ENCODE data around the gene LRRC10B. TPM values are rescaled to one million over a fixed set of nuclear protein-coding genes. Genes with fewer than 3 reads are reported as not detected.
A peak's percentile ranks its signal among the peaks of the same experiment; 100 is the strongest.

LRRC10B gene
- total RNA-seq, 2 experiments from 2014 or later = not detected

DNA sequence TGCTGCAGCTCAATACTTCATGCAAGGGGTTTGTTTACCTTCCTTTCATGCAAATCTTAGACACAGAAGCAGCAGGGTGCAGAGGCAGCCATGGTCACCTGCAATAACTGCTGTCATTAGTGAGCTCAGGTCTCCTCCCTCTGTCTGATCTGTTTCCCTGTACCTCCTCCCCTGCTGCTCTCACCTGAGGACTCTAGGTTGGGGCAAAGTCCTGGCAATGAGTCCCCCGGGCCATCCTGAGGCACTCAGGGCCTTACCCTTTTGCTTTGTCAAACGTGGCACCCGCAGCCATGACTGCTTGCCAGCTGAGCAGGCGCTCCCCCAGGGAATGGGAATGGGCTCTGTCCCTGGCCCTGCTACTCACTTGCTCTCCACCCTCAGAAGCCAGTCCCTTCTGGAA lies 3.9 kb downstream of the LRRC10B start:
- CTCF ChIA-PET = interaction anchor here (0.6 to 1.5 kb wide), 5 partner anchors 34 to 278 kb away, joined by 3 to 4 read pairs (median 3); no protein-coding TSS in a partner anchor
- Mint-ChIP-seq H3K9me3 (no peaks in the 10 kb centered on the region), H3K36me3 (ENCODE audit: low read depth) (no peaks in the 10 kb centered on the region), H3K27me3 (ENCODE audit: low read depth) (peaks cover 41% of the 10 kb centered on the region), H3K4me3 (no peak overlapping the region), H3K4me1 (ENCODE audit: low read depth) (peaks cover 14% of the 10 kb centered on the region), H3K27ac (no peak overlapping the region)
- intact Hi-C loops (cut with micrococcal nuclease) = no loop called here
- no peak for DNase-seq

DNA sequence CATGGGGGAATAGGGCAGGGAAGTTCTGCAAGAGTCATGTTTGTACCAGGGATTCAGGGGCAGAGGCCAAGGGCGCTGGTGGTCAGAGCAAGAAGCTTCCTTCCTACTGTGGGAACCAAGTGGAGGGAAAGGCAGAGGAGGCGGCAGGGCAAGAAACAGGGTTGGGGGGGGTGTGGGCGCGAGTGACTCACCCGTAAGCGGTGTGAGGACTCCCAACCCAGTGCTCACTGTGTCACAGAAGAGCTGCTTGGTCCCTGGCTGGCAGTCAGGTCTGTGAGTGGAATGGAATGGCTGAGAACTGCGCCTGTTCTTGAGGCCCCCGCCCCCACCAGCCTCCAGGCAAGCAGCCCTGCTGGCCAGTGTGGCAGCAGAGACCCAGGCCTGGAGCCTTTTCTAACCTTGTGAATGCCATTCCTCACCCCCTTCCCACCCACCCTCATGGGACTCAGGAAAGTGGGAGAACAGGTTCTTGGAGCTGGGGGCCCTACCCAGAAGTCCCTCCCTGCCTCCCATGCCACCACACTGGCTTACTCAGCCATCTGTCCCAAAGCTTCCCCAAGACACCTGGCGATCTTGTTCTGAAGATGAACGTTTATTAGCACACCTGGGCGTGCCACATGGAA lies 4.7 kb downstream of the LRRC10B start:
- Mint-ChIP-seq H3K27me3 (ENCODE audit: low read depth) (peaks cover 37% of the 10 kb centered on the region), H3K27ac (no peak overlapping the region), H3K4me1 (ENCODE audit: low read depth) (peaks cover 8% of the 10 kb centered on the region), H3K4me3 (no peak overlapping the region), H3K9me3 (no peaks in the 10 kb centered on the region), H3K36me3 (ENCODE audit: low read depth) (no peaks in the 10 kb centered on the region)
- no peak for DNase-seq
- CTCF ChIA-PET = interaction anchor here (0.9 to 1.7 kb wide), 5 partner anchors 35 to 126 kb away, joined by 3 to 5 read pairs (median 3); no protein-coding TSS in a partner anchor
- intact Hi-C loops (cut with micrococcal nuclease) = no loop called here

DNA sequence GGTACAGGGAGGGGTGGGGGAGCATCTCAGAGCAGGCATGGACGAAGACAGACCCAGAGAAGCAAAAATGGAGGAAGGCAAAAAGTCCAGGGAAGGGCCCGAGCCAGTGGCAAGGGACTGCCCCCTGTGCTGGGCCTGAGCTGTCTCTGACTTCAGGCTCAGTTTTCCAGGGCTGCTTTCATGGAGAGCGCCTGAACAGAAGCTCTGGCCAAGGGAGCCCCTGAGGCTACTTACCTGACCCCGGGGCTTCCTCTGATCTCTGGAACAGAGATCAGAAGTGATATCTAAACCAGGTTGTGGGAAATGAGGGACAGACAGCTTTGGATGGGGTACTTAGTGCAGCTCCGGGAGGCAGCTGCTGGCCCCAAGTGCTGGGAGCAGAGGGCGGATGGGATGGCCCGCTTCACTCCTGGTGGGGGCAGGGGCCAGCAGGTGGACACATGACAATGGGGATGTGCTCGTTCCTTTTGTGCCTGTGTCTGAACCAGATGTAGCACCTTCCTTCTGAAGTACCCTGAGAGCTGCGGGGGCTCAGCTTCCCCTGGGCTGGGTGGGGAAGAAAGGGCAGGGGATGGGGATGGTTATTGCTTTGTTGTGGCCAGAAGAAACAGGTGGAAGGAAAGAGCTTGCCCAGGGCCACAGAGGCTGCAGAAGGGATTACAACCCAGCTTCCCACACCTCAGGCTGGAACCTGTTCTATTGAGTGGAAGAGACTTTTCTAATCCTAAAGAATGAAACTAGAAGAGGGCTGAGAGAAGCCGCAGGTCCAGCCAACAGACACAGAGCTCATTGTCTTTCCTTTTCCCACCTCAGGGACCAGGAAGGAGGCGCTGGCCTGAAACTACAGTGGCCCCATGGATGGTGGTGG lies 5.7 kb downstream of the LRRC10B start:
- Mint-ChIP-seq H3K27me3 (ENCODE audit: low read depth) (peaks cover 36% of the 10 kb centered on the region), H3K36me3 (ENCODE audit: low read depth) (no peaks in the 10 kb centered on the region), H3K4me1 (ENCODE audit: low read depth) (peaks cover 7% of the 10 kb centered on the region), H3K4me3 (no peak overlapping the region), H3K27ac (no peak overlapping the region), H3K9me3 (no peaks in the 10 kb centered on the region)
- CTCF ChIA-PET = interaction anchor here (0.8 to 4.5 kb wide), 8 partner anchors 11 to 79 kb away, joined by 3 to 18 read pairs (median 4); no protein-coding TSS in a partner anchor
- intact Hi-C loops (cut with micrococcal nuclease) = no loop called here
- DNase-seq = no peak

DNA sequence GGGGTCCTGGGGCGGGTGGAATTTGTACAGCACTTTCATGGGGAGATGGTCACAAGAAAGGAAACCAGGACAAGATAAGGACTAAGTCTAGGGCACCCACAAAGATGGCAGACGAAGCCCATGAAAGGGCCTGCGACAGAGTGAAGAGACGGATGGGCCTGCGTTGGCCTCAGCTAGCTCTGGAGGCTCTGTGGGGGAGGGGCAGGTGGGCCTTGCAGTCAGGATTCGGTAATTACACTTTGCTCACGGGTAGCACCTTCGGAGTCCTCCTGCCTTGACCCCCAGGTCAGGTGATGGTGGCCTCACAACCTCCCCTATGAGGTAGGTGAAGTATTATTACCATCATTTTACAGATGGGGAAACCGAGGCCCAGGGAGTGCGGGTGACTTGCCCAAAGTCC lies 7.1 kb downstream of the LRRC10B start:
- CTCF ChIA-PET = interaction anchor here (1.2 to 6.3 kb wide), 10 partner anchors 8 to 124 kb away, joined by 4 to 152 read pairs (median 15); partner anchors contain the start of gene LRRC10B
- intact Hi-C loops (cut with micrococcal nuclease) = loop anchor here (1.0 kb wide), 1 partner anchor 38 kb away; no protein-coding TSS in a partner anchor
- no peak overlapping the region for H3K4me3 Mint-ChIP-seq
- no peaks in the 10 kb centered on the region for H3K9me3 Mint-ChIP-seq
- peaks cover 7% of the 10 kb centered on the region for H3K4me1 Mint-ChIP-seq (ENCODE audit: low read depth)
- no peak for DNase-seq
- no peaks in the 10 kb centered on the region for H3K36me3 Mint-ChIP-seq (ENCODE audit: low read depth)
- H3K27ac Mint-ChIP-seq = no peak overlapping the region
- H3K27me3 Mint-ChIP-seq (ENCODE audit: low read depth) = peaks cover 28% of the 10 kb centered on the region

DNA sequence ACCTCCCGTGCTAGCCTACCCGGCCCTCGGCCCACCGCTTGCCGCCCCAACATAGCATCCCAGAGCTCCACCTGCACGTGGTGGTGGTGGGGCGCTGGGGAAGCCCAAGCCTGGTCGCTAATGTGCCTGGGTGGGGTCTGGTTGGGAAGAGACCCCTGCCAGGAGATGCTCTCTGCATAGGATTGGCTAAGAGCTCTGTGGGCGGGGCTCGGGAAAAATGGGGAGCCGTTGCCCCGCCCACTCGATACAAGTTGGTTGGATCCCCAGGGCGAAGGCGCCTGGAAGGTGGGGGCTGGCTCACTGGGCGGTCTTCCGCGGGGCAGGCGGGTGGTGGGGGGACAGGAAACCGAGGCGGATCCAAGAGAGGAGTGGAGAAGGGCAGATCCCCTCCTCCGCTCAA lies 7.6 kb downstream of the LRRC10B start:
- CTCF ChIA-PET = interaction anchor here (0.7 to 6.3 kb wide), 33 partner anchors 8 to 262 kb away, joined by 3 to 152 read pairs (median 7); partner anchors contain the start of gene LRRC10B
- intact Hi-C loops (cut with micrococcal nuclease) = loop anchor here (1.0 kb wide), 1 partner anchor 39 kb away; no protein-coding TSS in a partner anchor
- DNase-seq = no peak
- H3K27ac Mint-ChIP-seq = no peak overlapping the region
- H3K9me3 Mint-ChIP-seq = no peaks in the 10 kb centered on the region
- H3K4me1 Mint-ChIP-seq (ENCODE audit: low read depth) = peaks cover 7% of the 10 kb centered on the region
- H3K4me3 Mint-ChIP-seq = no peak overlapping the region
- H3K27me3 Mint-ChIP-seq (ENCODE audit: low read depth) = peaks cover 23% of the 10 kb centered on the region
- H3K36me3 Mint-ChIP-seq (ENCODE audit: low read depth) = no peaks in the 10 kb centered on the region

DNA sequence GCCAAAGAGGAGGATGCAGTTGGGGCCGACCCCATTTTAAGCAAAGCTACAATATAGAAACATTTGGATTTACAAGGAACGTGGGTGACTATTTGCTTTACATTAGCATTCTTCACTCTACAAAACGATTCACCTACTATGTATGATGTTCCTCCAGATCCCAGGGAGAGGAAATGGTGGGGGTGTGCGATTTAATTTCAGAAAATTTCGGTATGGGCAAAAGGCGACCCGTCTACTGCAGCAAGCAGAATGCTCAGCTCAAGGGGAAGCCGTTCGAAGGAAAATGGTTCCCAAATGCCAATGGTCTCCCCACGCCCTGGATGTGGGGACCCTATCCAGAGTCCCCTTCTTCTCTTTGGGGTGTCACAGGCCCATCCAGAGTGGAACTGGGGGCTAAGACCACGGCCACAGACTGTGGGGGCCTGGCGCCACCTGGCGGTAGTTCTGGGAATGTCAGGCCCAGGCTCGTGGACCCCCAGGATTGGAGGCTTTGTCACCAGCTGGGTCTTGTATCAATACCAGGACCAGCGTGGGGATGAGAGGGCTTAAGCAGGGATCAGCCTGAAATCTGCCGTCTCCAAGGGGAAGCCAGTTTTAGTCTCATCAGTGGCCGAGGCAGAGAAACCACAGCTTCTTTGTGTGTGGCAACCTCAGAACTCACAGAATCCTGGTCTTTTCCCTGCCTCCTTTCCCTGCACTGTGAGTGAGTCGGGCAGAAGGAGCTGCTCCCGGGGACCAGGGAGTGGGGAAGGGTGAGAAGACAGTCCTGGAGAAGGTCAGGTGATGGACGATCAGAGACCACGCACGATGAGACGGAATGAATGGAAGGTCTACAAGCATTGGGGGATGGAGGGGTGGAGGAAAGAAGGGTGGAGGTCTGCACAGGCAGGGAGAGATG lies 8.4 kb downstream of the LRRC10B start:
- intact Hi-C loops (cut with micrococcal nuclease) = loop anchor here (1.0 kb wide), 3 partner anchors 40 to 181 kb away; no protein-coding TSS in a partner anchor
- peak overlapping the region; percentile 32 for H3K4me3 Mint-ChIP-seq
- peaks cover 19% of the 10 kb centered on the region for H3K27me3 Mint-ChIP-seq (ENCODE audit: low read depth)
- peaks cover 7% of the 10 kb centered on the region for H3K4me1 Mint-ChIP-seq (ENCODE audit: low read depth)
- CTCF ChIA-PET = interaction anchor here (0.6 to 6.3 kb wide), 44 partner anchors 9 to 1516 kb away, joined by 3 to 152 read pairs (median 5); partner anchors contain the start of gene LRRC10B
- peak; percentile 53 for DNase-seq
- no peaks in the 10 kb centered on the region for H3K36me3 Mint-ChIP-seq (ENCODE audit: low read depth)
- no peaks in the 10 kb centered on the region for H3K9me3 Mint-ChIP-seq
- no peak overlapping the region for H3K27ac Mint-ChIP-seq

DNA sequence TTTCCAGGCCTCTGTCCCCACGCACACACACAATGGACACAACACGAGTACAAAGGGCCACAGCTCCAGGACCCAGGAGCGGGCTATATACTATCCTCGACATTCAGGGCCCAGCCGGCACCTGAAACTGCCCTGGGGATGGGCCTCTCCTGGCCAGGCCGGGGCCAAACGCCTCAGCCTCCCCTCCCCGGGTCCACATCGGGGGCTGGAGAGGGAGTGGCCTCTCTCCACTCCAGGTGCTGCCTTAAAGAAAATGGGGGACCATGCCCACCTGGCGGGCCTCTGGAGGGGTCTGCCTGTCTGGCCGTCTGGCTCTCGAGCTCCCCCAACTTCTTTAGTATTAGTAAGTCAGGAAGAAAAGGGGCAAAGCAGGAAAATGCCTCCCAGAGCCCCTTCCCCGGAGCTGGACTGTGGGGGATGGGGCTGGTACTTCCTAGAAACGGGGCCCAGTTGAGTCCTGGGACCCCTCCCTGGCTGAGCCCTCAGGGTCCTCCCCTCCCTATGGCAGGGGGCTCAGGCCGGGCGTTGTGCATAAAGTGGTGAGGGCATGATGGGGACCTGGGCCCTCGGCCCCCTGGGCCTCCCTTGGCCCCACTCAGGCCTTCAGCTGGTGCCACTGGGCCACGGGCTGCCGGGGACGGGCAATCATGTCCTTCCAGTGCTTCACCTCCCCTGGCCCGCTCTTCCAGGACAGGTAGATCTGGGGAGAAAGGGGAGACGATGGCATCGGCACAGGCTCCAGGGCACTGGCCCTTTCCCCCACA lies 9.7 kb downstream of the LRRC10B start:
- no peak for DNase-seq
- H3K4me3 Mint-ChIP-seq = no peak overlapping the region
- H3K36me3 Mint-ChIP-seq (ENCODE audit: low read depth) = no peaks in the 10 kb centered on the region
- no peaks in the 10 kb centered on the region for H3K9me3 Mint-ChIP-seq
- peaks cover 16% of the 10 kb centered on the region for H3K27me3 Mint-ChIP-seq (ENCODE audit: low read depth)
- CTCF ChIA-PET = interaction anchor here (1.0 to 6.3 kb wide), 20 partner anchors 13 to 149 kb away, joined by 3 to 152 read pairs (median 9); a partner anchor contains a TSS
- H3K27ac Mint-ChIP-seq = no peak overlapping the region
- intact Hi-C loops (cut with micrococcal nuclease) = no loop called here
- peaks cover 7% of the 10 kb centered on the region for H3K4me1 Mint-ChIP-seq (ENCODE audit: low read depth)

DNA sequence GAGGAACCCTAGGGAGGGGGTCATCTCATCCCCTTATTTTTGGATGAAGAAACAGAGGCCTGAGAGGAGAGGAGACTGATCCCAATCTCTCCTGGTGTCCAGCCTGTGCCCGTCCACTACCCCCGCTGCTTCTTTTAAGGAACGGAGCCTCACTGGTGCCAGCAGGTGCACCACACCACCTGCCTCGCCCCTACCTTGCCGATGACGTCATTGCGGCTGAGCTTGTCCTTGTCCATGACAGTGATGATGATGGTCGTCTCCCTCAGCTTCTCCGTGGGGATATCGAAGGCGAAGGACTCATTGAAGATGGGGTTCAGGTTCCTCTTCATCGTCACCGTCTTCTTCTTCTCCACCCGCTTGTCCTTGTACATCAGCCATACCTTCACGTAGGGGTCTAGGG lies 14.3 kb downstream of the LRRC10B start:
- Mint-ChIP-seq H3K36me3 (ENCODE audit: low read depth) (no peaks in the 10 kb centered on the region), H3K27me3 (ENCODE audit: low read depth) (peaks cover 4% of the 10 kb centered on the region), H3K4me3 (no peak overlapping the region), H3K4me1 (ENCODE audit: low read depth) (no peaks in the 10 kb centered on the region), H3K27ac (no peak overlapping the region), H3K9me3 (no peaks in the 10 kb centered on the region)
- intact Hi-C loops (cut with micrococcal nuclease) = no loop called here
- DNase-seq = no peak
- CTCF ChIA-PET = interaction anchor here (0.8 to 2.8 kb wide), 2 partner anchors 9 to 45 kb away, joined by 3 to 10 read pairs; no protein-coding TSS in a partner anchor

DNA sequence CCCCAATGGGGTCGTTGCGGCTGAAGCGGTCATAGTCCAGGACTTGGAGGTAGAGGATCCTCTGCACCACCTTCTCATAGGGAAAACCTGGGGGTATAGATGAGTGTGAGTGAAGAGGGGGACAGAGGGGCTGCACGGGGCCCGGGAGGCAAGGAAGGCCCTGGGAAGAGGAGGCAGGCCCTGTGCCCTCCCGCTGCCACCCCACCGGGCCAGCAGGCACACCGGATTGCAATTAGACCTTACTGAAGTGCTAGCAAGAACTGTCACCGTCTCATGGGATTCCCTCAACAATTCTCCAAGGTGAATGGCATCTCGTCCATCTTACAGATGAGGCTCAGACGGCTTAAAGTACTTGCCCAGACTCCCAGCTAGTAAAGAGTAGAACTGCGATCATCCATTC lies 15.9 kb downstream of the LRRC10B start:
- Mint-ChIP-seq H3K27me3 (ENCODE audit: low read depth) (peaks cover 4% of the 10 kb centered on the region), H3K4me1 (ENCODE audit: low read depth) (no peaks in the 10 kb centered on the region), H3K27ac (no peak overlapping the region), H3K9me3 (no peaks in the 10 kb centered on the region), H3K4me3 (no peak overlapping the region), H3K36me3 (ENCODE audit: low read depth) (no peaks in the 10 kb centered on the region)
- CTCF ChIA-PET = interaction anchor here (1.2 kb wide), 1 partner anchor 114 kb away, joined by 3 read pairs; no protein-coding TSS in a partner anchor
- no peak for DNase-seq
- intact Hi-C loops (cut with micrococcal nuclease) = no loop called here

DNA sequence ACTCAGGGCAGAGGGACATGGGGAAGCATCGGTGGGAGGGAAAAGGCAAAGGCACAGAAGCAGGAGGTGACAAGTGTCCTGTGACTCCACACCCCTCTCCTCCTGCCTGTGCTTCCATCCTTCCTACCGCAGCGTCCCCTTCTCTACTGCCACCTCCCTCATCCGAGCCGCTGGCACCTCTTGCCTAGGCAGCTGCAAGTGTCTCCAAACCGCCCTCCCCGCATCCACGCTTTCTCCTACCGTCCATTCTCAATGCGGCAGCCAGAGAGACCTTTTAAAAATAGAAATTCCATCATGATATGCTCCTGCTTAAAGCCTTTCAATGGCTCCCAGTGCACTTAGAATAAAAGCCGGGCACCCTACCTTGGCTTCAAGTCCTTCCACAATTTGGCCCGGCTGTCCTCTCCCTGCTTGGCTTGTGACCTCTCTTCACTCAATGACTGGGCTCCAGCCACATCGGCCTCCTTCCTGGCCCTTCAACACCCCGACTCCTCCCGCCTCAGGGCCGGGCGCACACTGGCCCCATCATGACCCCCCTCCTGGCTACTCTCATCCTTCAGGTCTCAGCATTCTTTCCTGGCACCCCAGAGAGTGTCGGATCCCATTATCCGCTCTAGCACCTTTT lies 16.5 kb downstream of the LRRC10B start:
- H3K27ac Mint-ChIP-seq = no peak overlapping the region
- peaks cover 4% of the 10 kb centered on the region for H3K27me3 Mint-ChIP-seq (ENCODE audit: low read depth)
- H3K9me3 Mint-ChIP-seq = no peaks in the 10 kb centered on the region
- CTCF ChIA-PET = interaction anchor here (1.2 to 1.7 kb wide), 3 partner anchors 11 to 114 kb away, joined by 3 to 6 read pairs (median 5); no protein-coding TSS in a partner anchor
- intact Hi-C loops (cut with micrococcal nuclease) = no loop called here
- no peaks in the 10 kb centered on the region for H3K4me1 Mint-ChIP-seq (ENCODE audit: low read depth)
- H3K36me3 Mint-ChIP-seq (ENCODE audit: low read depth) = no peaks in the 10 kb centered on the region
- DNase-seq = no peak
- H3K4me3 Mint-ChIP-seq = no peak overlapping the region
